ENCODE results near the gene PRCC.

The PRCC gene

GRCh38 chr1:156845953-156846545 is 78.7 kb downstream of the PRCC start:
- DNase-seq, result no peak

GRCh38 chr1:156846643-156847042 is 79.3 kb downstream of the PRCC start:
- no peak for DNase-seq

DNA sequence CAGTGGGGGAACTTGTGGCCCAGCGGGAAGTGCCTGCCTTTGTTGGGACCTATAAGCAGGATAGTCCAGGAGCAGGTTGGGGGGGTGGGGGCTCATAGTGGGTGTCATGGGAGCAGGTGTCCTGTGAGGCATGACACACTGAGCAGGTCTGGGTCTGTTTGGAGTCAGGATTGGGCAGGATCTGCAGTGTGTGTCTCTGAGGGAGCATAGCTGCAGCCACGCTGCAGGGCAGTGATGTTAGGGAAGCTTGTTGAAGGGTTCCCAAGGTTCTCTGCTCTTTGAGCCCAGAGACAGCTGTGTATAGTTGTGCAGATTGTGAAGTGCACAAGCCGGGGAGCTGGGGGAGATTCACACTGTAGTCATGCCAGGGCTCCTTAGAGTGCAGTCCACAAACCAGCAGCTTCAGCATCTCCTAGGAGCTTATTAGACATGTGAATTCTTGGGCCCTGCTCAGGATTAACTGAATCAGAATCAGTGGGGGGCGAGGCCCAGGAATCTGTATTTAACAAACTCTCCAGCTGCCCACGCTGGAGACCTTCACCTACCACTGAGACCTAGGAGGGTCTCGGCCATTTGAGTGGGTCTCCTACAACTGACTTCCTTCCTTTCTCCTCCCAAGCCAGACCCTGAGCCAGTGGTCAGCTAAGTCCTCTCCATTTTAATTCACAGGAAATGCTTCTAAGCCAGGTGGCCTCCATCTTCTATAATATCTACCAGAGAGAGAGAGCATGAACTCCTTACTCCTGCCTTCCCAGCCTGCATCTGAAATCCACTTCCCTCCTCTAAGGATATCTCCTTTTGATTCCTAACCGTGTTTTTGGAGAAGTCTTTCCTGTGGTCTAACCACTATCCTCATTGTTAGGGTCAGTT is 80.5 kb downstream of the PRCC start:
- no peak for DNase-seq

- DNase-seq, result peak in 3 of 4 experiments; percentile 13 to 71 (median 63)
Measured at GRCh38 chr1:156848461-156849150, 81.3 kb downstream of the PRCC start.

- DNase-seq, result no peak
Measured at GRCh38 chr1:156849151-156849496, 81.8 kb downstream of the PRCC start.

All from activated naive CD4-positive, alpha-beta T cell (primary cell).